Myocyte (in vitro differentiated cells): Measurements from ENCODE around the gene CYB5R3. TPM values are rescaled to one million over a fixed set of nuclear protein-coding genes. Genes with fewer than 3 reads are reported as not detected.
"Not testable (repeated sequence)": the region's sequence is repeated elsewhere in the genome, so short reads cannot be mapped to it uniquely, and the experiment has no call there.

Source experiments
- DNase-seq: peaks from one replicate; pipeline ENCODE4 v3.0.0-alpha.2; 2012; ENCODE audit warnings: low read depth
- total RNA-seq: library from RNA; depleted of rRNA; stranded (reverse); fragments of >200 nt; gene quantifications from 2 replicates; pipeline ENCODE4 v1.2.3, GENCODE V29; 2014

Gene CYB5R3
- total RNA-seq, 1 donor from 2014 or later: 237 TPM

DNA sequence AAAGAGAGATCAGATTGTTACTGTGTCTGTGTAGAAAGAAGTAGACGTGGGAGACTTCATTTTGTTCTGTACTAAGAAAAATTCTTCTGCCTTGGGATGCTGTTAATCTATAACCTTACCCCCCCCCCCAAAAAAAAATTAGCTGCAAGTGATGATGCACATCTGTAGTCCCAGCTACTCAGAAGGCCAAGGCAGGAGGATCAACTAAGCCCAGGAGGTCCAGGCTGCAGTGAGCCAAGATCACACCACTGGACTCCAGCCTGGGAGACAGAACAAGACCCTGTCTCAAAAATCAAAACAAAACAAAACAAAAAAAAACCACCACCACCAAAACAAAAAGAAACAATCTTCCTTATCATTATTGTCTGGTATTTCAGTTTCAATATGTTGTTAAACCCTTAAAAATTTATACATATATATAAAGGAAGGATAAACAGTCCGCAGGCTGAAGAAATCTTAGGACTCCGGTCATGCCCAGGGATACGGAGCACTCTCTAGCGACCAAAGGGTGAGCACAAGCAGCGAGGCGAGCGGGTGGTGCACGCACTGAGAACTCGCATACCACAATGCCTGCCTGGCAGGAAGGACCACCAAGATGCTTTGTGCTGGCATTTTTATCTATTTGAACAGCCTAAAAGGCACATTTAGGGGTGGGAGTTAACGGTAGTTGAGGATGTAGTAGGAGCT lies 40.9 kb downstream of the CYB5R3 start:
- DNase-seq: no peak

DNA sequence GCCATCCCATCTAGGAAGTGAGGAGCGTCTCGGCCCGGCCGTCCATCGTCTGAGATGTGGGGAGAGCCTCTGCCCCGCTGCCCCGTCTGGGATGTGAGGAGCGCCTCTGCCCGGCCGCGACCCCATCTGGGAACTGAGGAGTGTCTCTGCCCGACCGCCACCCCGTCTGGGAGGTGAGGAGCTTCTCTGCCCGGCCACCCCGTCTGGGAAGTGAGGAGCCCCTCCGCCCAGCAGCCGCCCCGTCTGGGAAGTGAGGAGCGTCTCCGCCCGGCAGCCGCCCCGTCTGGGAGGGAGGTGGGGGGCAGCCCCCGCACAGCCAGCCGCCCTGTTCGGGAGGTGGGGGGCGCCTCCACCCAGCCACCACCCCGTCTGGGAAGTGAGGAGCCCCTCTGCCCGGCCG lies 41.6 kb downstream of the CYB5R3 start:
- DNase-seq: not testable (repeated sequence)

DNA sequence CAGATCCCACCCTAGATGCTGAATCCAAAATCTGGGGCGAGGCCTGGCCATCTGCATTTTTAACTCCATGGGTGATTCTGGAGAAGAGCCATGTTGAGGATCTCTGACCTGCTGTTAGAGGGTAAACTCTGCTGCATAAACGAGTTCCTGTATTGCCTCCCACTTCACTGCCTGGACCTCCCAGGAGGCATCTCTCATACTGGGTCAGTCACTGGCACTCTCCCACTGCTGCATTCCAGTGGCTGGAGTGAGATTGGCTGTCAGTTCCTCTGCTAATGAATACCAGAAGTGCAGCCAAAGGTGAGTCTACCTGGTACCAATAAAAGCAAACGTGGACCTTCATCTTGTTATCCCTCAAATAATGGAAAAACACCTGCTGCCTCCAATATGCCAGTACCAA lies 44.8 kb downstream of the CYB5R3 start:
- DNase-seq: no peak

DNA sequence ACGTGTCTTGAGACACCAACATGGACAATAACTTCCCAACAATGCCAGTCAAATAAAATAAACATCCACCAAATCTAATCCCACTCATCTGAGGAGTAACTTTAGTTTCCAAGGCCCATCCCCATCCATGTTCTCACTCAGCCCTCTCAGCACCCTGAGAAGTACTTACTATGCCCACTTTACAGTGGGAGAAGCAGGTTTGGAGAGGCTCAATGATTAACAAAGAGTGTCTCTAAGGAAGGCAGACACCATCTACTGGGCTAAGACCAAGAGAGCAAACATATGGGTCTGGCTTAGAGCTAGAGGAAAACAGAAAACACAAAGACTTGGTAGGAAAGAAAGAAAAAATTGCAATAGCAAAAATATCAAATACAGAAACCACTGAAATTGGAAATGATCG lies 45.8 kb downstream of the CYB5R3 start:
- DNase-seq: no peak

DNA sequence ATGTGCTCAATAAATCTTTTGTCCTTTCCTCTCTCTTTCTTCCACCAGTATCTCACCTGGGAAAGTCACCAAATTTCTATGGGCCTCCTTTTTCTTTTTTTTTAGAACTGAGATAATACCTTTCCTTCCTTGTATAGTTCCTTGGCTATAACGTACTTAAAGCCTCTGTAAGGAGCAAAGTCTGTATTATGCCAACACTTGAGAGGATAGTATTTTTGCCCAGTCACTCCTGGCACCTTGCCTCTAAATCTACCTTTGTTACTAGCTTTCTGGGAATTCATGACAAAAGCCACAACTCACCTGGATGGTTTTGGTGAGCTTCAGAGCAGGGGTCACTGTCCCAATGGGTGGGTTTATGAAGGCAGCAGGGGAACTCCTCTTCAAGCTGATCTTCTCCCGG lies 46.7 kb downstream of the CYB5R3 start:
- DNase-seq: no peak

DNA sequence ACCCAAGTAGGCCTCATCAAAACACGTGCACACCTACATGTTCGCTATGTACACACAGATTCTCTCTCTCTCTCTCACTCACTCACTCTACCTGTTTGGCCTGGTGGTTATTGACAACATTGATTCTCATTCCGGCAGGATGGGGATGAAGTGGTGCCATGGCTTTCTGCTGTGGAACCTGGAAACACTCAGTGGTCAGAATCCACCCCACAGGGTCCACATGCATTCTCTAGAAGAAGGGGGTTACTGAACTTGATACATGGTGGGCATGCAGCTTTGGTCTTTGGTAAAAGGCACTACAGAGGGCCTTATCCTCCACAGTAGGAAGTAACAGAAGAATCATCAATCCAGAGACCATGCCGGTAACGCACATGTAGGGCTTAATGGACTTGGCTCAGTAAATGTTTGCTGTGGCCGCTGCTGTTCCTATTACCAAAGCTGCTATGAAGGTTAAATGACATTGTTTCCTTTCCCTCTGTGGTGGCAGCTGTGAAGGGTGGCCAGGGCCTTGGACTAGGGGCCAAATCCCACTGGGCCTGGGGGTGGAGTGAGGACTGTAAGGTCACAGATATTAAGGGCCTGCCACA lies 47.2 kb downstream of the CYB5R3 start:
- peak; percentile 53 for DNase-seq

DNA sequence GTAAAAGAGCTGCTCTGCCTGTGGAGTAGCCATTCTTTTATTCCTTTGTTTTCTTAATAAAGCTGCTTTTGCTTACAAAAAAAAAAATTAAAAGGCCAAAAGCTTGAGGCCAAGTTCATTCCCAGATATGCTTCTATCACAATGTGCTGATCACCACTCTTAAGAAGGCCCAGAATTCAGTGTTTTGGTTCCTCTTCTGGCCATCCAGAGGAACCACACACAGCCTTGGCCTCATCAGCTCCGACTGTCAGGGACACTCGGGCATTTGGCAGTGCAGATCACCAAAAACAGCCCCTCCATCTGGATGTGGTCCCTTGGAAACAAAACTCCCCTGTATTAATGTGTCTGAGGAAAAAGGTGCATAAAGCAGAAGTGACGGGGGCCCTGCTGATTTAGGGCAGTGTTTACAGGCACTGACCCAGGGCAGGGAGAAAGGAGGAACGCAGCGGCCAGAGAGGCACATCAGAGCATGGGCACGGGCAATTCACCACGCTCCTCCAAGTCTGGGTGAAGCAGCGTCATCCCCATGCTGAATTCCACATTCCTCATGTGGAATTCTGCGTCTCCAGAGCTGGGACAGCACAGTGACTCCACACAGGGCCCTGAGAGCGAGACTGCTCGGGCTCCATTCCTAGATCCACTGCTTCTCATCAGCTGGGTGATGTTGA lies 52.2 kb downstream of the CYB5R3 start:
- no peak for DNase-seq

DNA sequence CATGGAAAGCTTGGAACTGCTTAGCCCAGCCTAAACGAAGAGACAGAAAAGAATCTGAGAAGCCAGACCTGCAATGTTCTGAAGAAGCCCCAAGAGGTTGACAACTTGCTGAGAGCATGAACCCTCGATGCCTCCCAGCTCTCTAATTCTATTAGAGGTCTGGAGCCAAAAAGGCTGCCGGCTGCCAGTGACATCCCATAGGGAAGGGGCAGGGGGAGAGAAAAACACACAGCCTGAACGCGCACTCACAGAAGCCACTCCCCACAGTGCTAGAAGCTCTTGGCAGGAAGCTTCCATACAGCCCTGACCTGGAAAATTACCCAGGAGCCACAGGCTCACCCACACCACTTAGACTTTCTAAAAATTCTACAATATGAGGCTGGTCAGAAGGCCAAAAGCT lies 52.9 kb downstream of the CYB5R3 start:
- no peak for DNase-seq

DNA sequence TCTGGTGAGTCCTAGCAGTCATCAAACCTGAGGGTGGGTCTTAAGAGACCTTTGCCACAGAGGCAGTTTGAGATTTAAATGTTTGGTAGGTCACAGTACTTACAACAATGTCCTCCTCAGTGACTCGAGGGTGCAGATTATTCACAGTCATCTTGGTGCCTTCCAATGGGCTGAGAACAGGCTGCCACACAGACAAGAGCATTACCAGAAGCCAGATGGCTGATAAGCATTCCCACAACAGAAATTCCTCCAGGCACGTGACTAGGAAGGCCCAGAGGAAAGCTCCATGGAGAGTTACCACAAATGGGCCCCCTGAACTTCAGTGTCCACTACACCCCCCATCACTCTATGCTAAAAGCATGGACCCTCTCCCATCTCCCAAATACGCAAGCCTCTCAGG lies 53.8 kb downstream of the CYB5R3 start:
- peak; percentile 32 for DNase-seq

DNA sequence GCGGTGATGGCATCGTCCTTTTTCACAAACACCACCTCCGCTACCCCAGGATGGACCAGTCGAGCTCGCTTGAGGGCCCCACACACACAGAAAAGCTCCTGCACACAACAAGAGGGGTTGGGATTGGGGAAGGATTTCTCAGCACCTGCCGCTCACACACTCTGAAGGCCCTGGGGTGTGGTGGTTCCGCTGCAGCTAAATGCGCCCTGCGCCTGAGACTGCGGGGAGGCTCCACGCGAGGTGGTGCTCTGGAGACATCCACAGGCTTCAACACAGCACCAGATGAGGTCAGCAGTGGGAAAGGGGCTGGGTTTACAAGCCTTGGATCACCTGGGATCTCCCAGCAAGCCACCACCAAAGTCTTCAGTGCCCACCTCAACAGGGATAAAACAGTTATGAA lies 57.2 kb downstream of the CYB5R3 start:
- no peak for DNase-seq

DNA sequence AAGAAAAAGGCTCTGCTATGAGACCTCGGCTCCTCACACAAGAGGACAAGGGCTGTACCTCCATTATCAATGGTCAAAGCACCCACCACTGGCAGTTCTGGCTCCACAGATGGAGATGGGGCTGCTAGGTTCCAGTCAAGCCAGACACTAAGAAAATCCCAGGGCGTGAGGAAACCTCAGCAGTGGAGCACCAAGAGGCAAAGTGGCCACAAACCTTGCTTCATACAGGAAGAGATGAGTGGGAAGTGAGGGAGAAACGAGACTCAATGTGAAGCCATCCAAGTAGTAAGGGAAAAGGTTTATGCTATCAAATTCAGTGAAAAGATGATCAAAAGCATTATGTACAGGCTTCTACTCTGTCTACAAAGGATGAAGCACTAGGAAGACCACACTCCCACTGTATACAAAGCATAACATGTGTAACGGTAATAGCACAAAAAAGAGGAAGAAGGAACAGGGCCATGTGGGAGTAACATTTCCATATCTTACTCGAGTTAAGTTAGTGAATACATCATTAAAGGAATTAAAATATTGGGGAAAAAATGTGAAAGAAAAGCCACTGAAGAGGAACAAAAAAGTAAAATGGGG lies 61.5 kb downstream of the CYB5R3 start:
- no peak for DNase-seq

DNA sequence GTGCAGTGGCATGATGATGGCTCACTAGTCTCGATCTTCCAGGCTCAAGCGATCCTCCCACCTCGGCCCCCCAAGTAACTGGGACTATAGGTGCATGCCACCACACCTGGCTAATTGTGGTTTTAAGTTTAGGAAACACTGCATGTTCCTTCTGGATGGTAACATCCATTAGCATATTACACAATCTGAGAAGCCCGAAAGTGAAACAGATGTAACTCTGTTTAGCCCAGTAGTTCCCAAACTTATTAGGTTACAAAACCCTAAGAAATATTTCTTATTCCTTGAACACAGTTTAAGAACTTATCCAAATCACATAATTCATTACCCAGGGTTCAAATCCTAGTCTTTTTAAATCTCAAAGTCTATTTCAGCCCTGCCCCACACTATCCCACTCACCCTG lies 62.8 kb downstream of the CYB5R3 start:
- no peak for DNase-seq

DNA sequence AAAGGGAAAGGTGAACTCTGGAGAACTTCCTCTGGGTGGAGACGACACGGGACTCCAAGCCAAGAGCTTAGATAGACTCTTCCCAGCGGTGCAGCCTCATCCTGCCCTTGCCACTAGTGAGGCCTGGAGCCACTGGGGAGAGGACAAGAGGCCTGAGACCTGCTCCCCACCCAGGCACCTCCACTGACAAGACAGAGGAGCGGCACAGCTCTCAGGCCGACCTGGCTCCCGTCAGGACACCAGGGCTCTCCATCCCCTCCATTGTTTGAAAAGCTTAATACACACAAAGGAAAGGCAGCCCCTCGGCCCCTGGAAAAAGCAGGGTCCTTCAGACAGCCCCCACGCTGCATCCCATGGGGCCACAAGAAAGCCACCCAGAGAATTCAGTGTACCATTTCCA lies 64.1 kb downstream of the CYB5R3 start:
- no peak for DNase-seq

DNA sequence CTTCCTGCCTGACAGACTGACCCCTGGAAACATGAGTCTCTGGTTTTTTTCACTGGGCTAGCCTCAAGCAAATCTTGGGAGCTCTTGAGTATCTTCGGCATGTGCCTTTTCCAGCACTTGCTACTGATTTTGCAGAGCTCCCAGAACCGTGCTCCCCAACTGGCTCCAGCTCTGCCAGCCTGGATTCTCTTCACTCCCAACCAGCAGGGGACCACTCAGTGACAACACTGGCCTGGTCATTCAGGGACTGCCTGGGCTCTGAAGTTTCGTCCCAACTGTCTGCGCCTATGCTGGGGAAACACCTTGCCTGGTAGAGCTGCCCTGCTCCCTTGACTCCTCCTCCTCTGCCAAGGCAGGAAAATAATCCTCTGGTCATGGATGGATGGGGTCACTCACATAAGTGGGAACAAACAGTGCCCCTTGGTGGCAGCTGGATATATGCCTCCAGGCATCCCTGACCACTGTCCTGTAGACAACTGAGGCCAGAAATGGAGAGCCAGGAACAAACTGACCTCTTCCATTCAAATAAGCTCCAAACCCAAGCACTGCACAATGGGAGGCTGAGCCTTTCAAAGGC lies 64.7 kb downstream of the CYB5R3 start:
- DNase-seq: no peak

DNA sequence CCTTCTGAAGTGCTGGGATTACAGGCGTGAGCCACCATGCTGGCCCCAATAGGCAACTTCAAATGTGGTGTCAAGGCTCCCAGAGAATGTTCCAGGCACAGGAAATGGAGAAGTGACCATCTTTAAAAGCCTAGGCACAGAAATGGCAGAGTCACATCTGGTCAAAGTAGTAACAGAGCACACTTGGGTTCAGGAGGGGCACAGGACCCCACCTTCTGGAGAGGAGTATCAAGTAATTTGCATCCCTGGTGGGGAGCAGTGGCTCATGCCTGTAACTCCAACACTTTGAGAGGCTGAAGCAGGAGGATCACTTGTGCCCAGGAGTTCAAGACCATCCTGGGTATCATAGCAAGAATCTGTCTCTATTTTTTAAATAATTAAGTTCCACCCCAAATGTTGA lies 66.2 kb downstream of the CYB5R3 start:
- DNase-seq: no peak

DNA sequence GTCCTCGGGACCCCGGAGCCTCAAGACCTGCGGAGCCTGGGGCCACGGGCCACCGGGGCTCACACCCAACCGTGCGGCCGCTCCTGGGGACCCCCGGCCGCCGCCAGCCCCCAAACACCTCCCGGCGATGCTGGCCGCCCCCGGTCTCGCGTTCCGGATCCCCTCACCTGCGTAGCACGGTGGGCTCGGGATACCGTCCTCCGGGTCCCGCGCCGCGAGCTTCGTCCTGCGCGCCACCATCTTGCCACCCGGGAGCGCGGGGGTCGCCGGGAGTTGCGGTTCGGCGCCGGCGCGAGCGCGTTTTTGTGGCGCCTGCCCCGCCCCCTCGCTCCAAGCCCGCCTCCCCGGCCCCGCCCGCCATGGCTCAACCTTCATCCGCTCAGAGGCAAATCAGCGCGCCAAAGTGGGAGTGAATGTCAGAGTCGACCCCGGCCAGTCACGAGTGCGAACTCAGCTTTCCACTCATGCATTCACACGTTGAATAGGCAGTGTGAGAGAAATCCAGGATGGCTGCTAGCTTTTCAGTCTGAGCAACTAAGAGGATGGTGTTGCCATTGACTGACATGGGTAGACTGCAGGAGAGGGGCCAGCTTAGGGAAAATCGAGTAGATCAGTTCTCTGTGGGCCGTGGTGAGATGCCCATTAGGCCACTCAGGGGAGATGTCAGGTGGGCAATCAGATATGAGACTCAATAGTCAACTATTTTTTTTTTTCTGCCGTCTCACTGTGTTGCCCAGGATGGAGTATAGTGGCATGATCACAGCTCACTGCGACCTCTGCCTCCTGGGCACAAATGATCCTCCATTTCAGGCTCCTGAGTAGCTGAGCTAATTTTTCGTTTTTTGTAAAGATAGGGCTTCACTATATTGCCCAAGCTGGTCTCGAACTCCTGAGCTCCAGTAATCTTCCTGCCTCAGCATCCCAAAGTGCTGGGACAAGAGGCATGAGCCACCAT lies 67.2 kb downstream of the CYB5R3 start:
- DNase-seq: peak; percentile 76

DNA sequence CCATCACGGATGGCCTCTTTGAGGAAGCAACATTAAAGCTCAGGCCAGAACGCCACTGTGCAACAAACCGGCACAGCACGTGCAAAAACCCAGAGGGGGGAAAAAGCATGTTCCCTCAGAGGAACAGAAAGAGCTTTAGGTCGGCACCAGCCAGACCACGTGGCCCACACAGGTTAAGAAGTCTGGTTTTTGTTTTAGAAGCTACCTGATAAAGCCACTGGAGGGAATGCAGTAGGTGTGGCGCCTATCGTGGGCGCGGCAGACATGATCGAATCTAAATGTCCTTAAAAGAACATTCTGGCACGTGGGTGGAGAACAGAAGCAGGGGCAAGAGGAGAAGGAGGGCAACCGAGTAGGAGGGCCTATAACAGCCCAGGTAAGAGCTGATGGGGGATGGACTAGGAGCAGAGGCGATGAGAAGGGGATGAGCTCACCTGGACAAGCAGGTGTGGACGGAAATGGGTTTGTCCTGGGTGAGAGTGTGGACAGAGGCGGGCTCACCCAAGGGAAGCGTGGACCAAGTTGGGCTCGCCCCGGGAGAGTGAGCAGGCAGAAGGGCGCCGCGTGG lies 67.9 kb downstream of the CYB5R3 start:
- DNase-seq: not testable (repeated sequence)

DNA sequence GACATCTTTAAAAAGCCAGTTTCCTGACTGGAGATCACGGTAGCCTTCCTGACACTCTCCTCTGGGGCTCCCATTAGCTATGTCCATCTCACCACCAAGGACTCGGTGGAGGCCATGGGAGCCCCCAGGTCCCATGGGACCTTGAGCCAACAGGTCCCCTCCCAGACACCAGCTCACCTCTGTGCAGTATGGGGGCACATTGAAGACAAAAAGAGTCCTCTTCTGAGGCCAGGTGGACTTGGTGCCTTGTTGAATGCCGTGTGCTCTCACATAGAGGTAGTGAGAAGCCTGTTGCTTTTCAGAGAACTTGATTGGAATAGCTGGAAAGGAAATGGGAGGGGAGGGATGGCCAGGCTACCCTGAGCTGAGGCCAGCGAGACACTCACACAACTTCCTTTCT lies 69.2 kb downstream of the CYB5R3 start:
- not testable (repeated sequence) for DNase-seq

DNA sequence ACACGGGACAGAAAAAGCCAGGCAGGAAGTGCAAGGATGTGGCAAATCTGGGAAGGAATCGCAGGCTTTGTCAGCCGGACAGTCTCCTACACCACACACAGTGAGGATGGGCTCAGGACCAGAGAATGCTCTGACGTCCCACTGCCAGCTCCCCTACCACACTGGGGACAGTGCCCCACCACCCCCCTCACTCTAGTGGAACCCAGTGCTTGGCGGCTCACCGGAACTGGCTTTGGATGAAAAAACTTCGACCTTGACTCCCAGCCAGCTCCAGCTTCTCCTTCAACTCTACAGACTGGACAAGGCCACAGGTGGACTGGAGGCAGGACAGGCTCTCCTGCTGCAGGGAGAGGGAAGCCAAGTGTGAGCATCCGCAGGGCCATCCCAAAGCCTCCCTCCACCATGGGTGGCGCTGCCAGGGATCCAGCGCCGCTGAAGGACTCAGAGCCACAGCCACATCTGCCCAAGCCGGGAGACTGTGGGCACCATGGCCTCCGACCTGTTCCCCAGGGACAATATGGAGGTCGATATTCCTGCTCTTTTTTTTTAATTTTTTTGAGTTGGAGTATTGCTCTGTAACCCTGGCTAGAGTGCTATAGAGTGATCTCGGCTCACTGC lies 71.5 kb downstream of the CYB5R3 start:
- DNase-seq: no peak

DNA sequence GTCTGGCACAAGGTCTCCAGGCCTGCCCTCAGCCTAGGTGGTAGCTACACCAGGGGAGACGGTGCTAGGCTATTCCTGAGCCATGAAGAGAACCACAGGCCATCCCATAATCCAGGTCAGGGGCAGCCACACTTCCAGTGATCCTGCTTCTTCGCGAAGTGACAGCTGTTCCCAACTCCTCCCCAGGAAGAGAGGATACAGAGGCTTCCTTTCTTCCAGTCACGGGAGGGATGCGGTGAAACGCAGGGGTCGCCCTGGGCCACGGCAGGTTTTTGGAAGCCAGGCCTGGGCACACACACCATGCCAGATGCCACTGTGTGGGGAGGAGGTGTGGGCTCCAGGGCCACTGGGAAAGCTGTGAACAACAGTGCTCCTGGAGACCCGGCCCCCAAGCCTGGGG lies 72.1 kb downstream of the CYB5R3 start:
- DNase-seq: not testable (repeated sequence)
